ENCODE results near the gene ARFGEF3.

ARFGEF3 gene

GRCh38 chr6:138234363-138234762 lies 72.6 kb downstream of the ARFGEF3 start:
- Mint-ChIP-seq H3K36me3 (ENCODE audit: low read depth) (no peaks in the 10 kb centered on the region), H3K9me3 (no peaks in the 10 kb centered on the region), H3K27me3 (ENCODE audit: low read depth) (peaks cover 10% of the 10 kb centered on the region), H3K4me1 (ENCODE audit: low read depth) (no peaks in the 10 kb centered on the region), H3K27ac (no peak overlapping the region), H3K4me3 (no peak overlapping the region)
- DNase-seq (ENCODE audit: low spot score) = no peak

GRCh38 chr6:138235205-138235604 lies 73.5 kb downstream of the ARFGEF3 start:
- H3K36me3 Mint-ChIP-seq (ENCODE audit: low read depth) = no peaks in the 10 kb centered on the region
- no peaks in the 10 kb centered on the region for H3K4me1 Mint-ChIP-seq (ENCODE audit: low read depth)
- no peak for DNase-seq (ENCODE audit: low spot score)
- no peak overlapping the region for H3K4me3 Mint-ChIP-seq
- no peaks in the 10 kb centered on the region for H3K9me3 Mint-ChIP-seq
- peaks cover 7% of the 10 kb centered on the region for H3K27me3 Mint-ChIP-seq (ENCODE audit: low read depth)
- no peak overlapping the region for H3K27ac Mint-ChIP-seq

- no peaks in the 10 kb centered on the region for H3K4me1 Mint-ChIP-seq (ENCODE audit: low read depth)
- no peaks in the 10 kb centered on the region for H3K9me3 Mint-ChIP-seq
- no peak overlapping the region for H3K4me3 Mint-ChIP-seq
- H3K27ac Mint-ChIP-seq = no peak overlapping the region
- H3K27me3 Mint-ChIP-seq (ENCODE audit: low read depth) = peaks cover 7% of the 10 kb centered on the region
- DNase-seq (ENCODE audit: low spot score) = no peak
- no peaks in the 10 kb centered on the region for H3K36me3 Mint-ChIP-seq (ENCODE audit: low read depth)
Measured at GRCh38 chr6:138235693-138236092, 74.0 kb downstream of the ARFGEF3 start.

- no peak overlapping the region for H3K4me3 Mint-ChIP-seq
- no peaks in the 10 kb centered on the region for H3K36me3 Mint-ChIP-seq (ENCODE audit: low read depth)
- H3K27me3 Mint-ChIP-seq (ENCODE audit: low read depth) = peaks cover 3% of the 10 kb centered on the region
- DNase-seq (ENCODE audit: low spot score) = no peak
- H3K9me3 Mint-ChIP-seq = no peaks in the 10 kb centered on the region
- no peaks in the 10 kb centered on the region for H3K4me1 Mint-ChIP-seq (ENCODE audit: low read depth)
- no peak overlapping the region for H3K27ac Mint-ChIP-seq
Measured at GRCh38 chr6:138237463-138237862, 75.7 kb downstream of the ARFGEF3 start.

- Mint-ChIP-seq H3K27ac (no peak overlapping the region), H3K4me3 (no peak overlapping the region), H3K9me3 (no peaks in the 10 kb centered on the region), H3K27me3 (ENCODE audit: low read depth) (peaks cover 3% of the 10 kb centered on the region), H3K36me3 (ENCODE audit: low read depth) (no peaks in the 10 kb centered on the region), H3K4me1 (ENCODE audit: low read depth) (no peaks in the 10 kb centered on the region)
- no peak for DNase-seq (ENCODE audit: low spot score)
Measured at GRCh38 chr6:138238368-138238767, 76.6 kb downstream of the ARFGEF3 start.

- no peak for DNase-seq (ENCODE audit: low spot score)
- Mint-ChIP-seq H3K4me1 (ENCODE audit: low read depth) (no peaks in the 10 kb centered on the region), H3K4me3 (no peak overlapping the region), H3K9me3 (no peaks in the 10 kb centered on the region), H3K27me3 (ENCODE audit: low read depth) (peaks cover 3% of the 10 kb centered on the region), H3K36me3 (ENCODE audit: low read depth) (no peaks in the 10 kb centered on the region), H3K27ac (no peak overlapping the region)
Measured at GRCh38 chr6:138239774-138240173, 78.0 kb downstream of the ARFGEF3 start.

GRCh38 chr6:138240476-138241245 lies 78.9 kb downstream of the ARFGEF3 start:
- Mint-ChIP-seq H3K4me1 (ENCODE audit: low read depth) (no peaks in the 10 kb centered on the region), H3K27ac (no peak overlapping the region), H3K4me3 (no peak overlapping the region), H3K27me3 (ENCODE audit: low read depth) (peaks cover 3% of the 10 kb centered on the region), H3K9me3 (no peaks in the 10 kb centered on the region), H3K36me3 (ENCODE audit: low read depth) (no peaks in the 10 kb centered on the region)
- no peak for DNase-seq (ENCODE audit: low spot score)

- Mint-ChIP-seq H3K9me3 (no peaks in the 10 kb centered on the region), H3K36me3 (ENCODE audit: low read depth) (no peaks in the 10 kb centered on the region), H3K27me3 (ENCODE audit: low read depth) (peaks cover 3% of the 10 kb centered on the region), H3K4me1 (ENCODE audit: low read depth) (no peaks in the 10 kb centered on the region), H3K4me3 (no peak overlapping the region), H3K27ac (no peak overlapping the region)
- no peak for DNase-seq (ENCODE audit: low spot score)
Measured at GRCh38 chr6:138241381-138241780, 79.6 kb downstream of the ARFGEF3 start.

- no peaks in the 10 kb centered on the region for H3K9me3 Mint-ChIP-seq
- H3K4me1 Mint-ChIP-seq (ENCODE audit: low read depth) = no peaks in the 10 kb centered on the region
- no peak for DNase-seq (ENCODE audit: low spot score)
- H3K36me3 Mint-ChIP-seq (ENCODE audit: low read depth) = no peaks in the 10 kb centered on the region
- H3K27ac Mint-ChIP-seq = no peak overlapping the region
- H3K4me3 Mint-ChIP-seq = no peak overlapping the region
- peaks cover 5% of the 10 kb centered on the region for H3K27me3 Mint-ChIP-seq (ENCODE audit: low read depth)
Measured at GRCh38 chr6:138241934-138242333, 80.2 kb downstream of the ARFGEF3 start.

GRCh38 chr6:138242987-138243592 lies 81.4 kb downstream of the ARFGEF3 start:
- no peak for DNase-seq (ENCODE audit: low spot score)
- Mint-ChIP-seq H3K27me3 (ENCODE audit: low read depth) (peaks cover 8% of the 10 kb centered on the region), H3K9me3 (no peaks in the 10 kb centered on the region), H3K27ac (no peak overlapping the region), H3K4me3 (no peak overlapping the region), H3K36me3 (ENCODE audit: low read depth) (no peaks in the 10 kb centered on the region), H3K4me1 (ENCODE audit: low read depth) (no peaks in the 10 kb centered on the region)

GRCh38 chr6:138245751-138246150 lies 84.0 kb downstream of the ARFGEF3 start:
- H3K9me3 Mint-ChIP-seq = no peaks in the 10 kb centered on the region
- no peak overlapping the region for H3K27ac Mint-ChIP-seq
- DNase-seq (ENCODE audit: low spot score) = no peak
- H3K4me1 Mint-ChIP-seq (ENCODE audit: low read depth) = no peaks in the 10 kb centered on the region
- H3K36me3 Mint-ChIP-seq (ENCODE audit: low read depth) = no peaks in the 10 kb centered on the region
- H3K4me3 Mint-ChIP-seq = no peak overlapping the region
- H3K27me3 Mint-ChIP-seq (ENCODE audit: low read depth) = peaks cover 5% of the 10 kb centered on the region

- Mint-ChIP-seq H3K27ac (no peak overlapping the region), H3K4me3 (no peak overlapping the region), H3K4me1 (ENCODE audit: low read depth) (no peaks in the 10 kb centered on the region), H3K9me3 (no peaks in the 10 kb centered on the region), H3K36me3 (ENCODE audit: low read depth) (no peaks in the 10 kb centered on the region), H3K27me3 (ENCODE audit: low read depth) (peaks cover 8% of the 10 kb centered on the region)
- DNase-seq (ENCODE audit: low spot score) = no peak
Measured at GRCh38 chr6:138246650-138247440, 85.1 kb downstream of the ARFGEF3 start.

- Mint-ChIP-seq H3K4me1 (ENCODE audit: low read depth) (no peaks in the 10 kb centered on the region), H3K4me3 (no peak overlapping the region), H3K36me3 (ENCODE audit: low read depth) (no peaks in the 10 kb centered on the region), H3K9me3 (no peaks in the 10 kb centered on the region), H3K27me3 (ENCODE audit: low read depth) (peaks cover 8% of the 10 kb centered on the region), H3K27ac (no peak overlapping the region)
- DNase-seq (ENCODE audit: low spot score) = no peak
Measured at GRCh38 chr6:138248011-138248410, 86.3 kb downstream of the ARFGEF3 start.

- no peaks in the 10 kb centered on the region for H3K9me3 Mint-ChIP-seq
- DNase-seq (ENCODE audit: low spot score) = no peak
- no peak overlapping the region for H3K27ac Mint-ChIP-seq
- H3K4me3 Mint-ChIP-seq = no peak overlapping the region
- peaks cover 11% of the 10 kb centered on the region for H3K27me3 Mint-ChIP-seq (ENCODE audit: low read depth)
- no peaks in the 10 kb centered on the region for H3K4me1 Mint-ChIP-seq (ENCODE audit: low read depth)
- H3K36me3 Mint-ChIP-seq (ENCODE audit: low read depth) = no peaks in the 10 kb centered on the region
Measured at GRCh38 chr6:138248878-138249277, 87.1 kb downstream of the ARFGEF3 start.

Measured in T-helper 2 cell treated with Interferon-gamma antibody and Interleukin-4, amounts not matched to agents 5 μg/mL and 100 μg/mL, for 36 hours (primary cell).